Dedifferentiated amniotic fluid mesenchymal stem cell (primary cell): ENCODE data around the gene TOM1.

Experiments used
- DNase-seq: peaks from one replicate; pipeline ENCODE4 v3.0.0-alpha.2; 2016; ENCODE audit errors: extremely low spot score

TOM1 gene

GRCh38 chr22:35299673-35300499, at the start of gene TOM1:
Gene TOM1, plus strand, starts transcription at chr22:35299894. Its CDS starts 35 bp downstream, at chr22:35299929.
- DNase-seq, result peak; percentile 99

GRCh38 chr22:35250156-35250555, 49.5 kb upstream of the TOM1 start:
- no peak for DNase-seq

- DNase-seq, result no peak
These were observed 45.7 kb upstream of the TOM1 start for GRCh38 chr22:35253946-35254345.

GRCh38 chr22:35257002-35257320, 42.7 kb upstream of the TOM1 start:
- no peak for DNase-seq

GRCh38 chr22:35257321-35258190, 42.1 kb upstream of the TOM1 start, which contains the start of gene HMGXB4:
Gene HMGXB4, plus strand, starts transcription at chr22:35257493. Its CDS starts 4,898 bp downstream, at chr22:35262391.
- peak; percentile 93 for DNase-seq

- DNase-seq, result no peak
These were observed 41.3 kb upstream of the TOM1 start for GRCh38 chr22:35258191-35258988.

GRCh38 chr22:35264986-35265385, 34.7 kb upstream of the TOM1 start:
- DNase-seq, result no peak

- no peak for DNase-seq
These were observed 33.4 kb upstream of the TOM1 start for GRCh38 chr22:35266277-35266676.

GRCh38 chr22:35269630-35270029, 30.1 kb upstream of the TOM1 start:
- DNase-seq, result no peak

- DNase-seq, result no peak
These were observed 25.4 kb upstream of the TOM1 start for GRCh38 chr22:35274154-35274871.

- DNase-seq, result no peak
These were observed 24.1 kb upstream of the TOM1 start for GRCh38 chr22:35275580-35275979.

- no peak for DNase-seq
These were observed 23.7 kb upstream of the TOM1 start for GRCh38 chr22:35276019-35276418.

GRCh38 chr22:35288116-35288515, 11.6 kb upstream of the TOM1 start:
- no peak for DNase-seq

GRCh38 chr22:35292786-35293185, 6.9 kb upstream of the TOM1 start:
- DNase-seq, result no peak

- DNase-seq, result no peak
These were observed 3.6 kb upstream of the TOM1 start for GRCh38 chr22:35296051-35296450.

- no peak for DNase-seq
These were observed 449 bp upstream of the TOM1 start for GRCh38 chr22:35299217-35299672.

GRCh38 chr22:35301372-35301874, 1.7 kb downstream of the TOM1 start:
- peak; percentile 98 for DNase-seq

- no peak for DNase-seq
These were observed 3.4 kb downstream of the TOM1 start for GRCh38 chr22:35303029-35303624.

- no peak for DNase-seq
These were observed 5.9 kb downstream of the TOM1 start for GRCh38 chr22:35305525-35306070.

GRCh38 chr22:35306350-35306967, 6.8 kb downstream of the TOM1 start:
- DNase-seq, result no peak
